GM06990 (cell line): ENCODE results near the gene LRRC10B.

Experiments
- DNase-seq: peaks from one replicate; pipeline ENCODE4 v3.0.0-alpha.2; 2011; ENCODE audit not compliant: insufficient read length; ENCODE audit errors: extremely low read depth
- H3K27me3 ChIP-seq: replicated peaks from 2 replicates; pipeline ENCODE4 v1.6.0; 2011; ENCODE audit warnings: low read length; ENCODE audit not compliant: control insufficient read depth, insufficient read depth
- H3K36me3 ChIP-seq: 2 replicates; pipeline ENCODE4 v1.5.1; 2011; ENCODE audit warnings: low read length; ENCODE audit not compliant: control insufficient read depth, insufficient read depth
- H3K4me3 ChIP-seq: replicated peaks from 2 replicates; pipeline ENCODE4 v1.5.1; 2011; ENCODE audit warnings: low read depth, mild to moderate bottlenecking, control low read depth, low read length
- CTCF ChIP-seq: IDR thresholded peaks from 2 replicates; pipeline ENCODE4 v1.5.1; 2011; ENCODE audit warnings: low read length, control low read depth, mild to moderate bottlenecking, inconsistent platforms; ENCODE audit not compliant: insufficient read depth, poor library complexity, severe bottlenecking

The LRRC10B gene

GRCh38 chr11:61518032-61518795, 9.7 kb downstream of the LRRC10B start:
- no peak for DNase-seq
- H3K36me3 ChIP-seq: no peaks in the 10 kb centered on the region
- peaks cover 1% of the 10 kb centered on the region for H3K27me3 ChIP-seq
- TF ChIP-seq CTCF: no peak
- no peak overlapping the region for H3K4me3 ChIP-seq

- Histone ChIP-seq H3K4me3 (no peak overlapping the region), H3K36me3 (no peaks in the 10 kb centered on the region)
- no peak for TF ChIP-seq CTCF
Measured at GRCh38 chr11:61522881-61523280, 14.3 kb downstream of the LRRC10B start.

GRCh38 chr11:61524446-61524845, 15.9 kb downstream of the LRRC10B start:
- H3K4me3 ChIP-seq: no peak overlapping the region
- H3K36me3 ChIP-seq: no peaks in the 10 kb centered on the region
- DNase-seq: no peak
- H3K27me3 ChIP-seq: no peaks in the 10 kb centered on the region; the same call in none of the 2 replicates
- TF ChIP-seq CTCF: no peak

More at GRCh38 chr11:61522881-61523280, 14.3 kb downstream of the LRRC10B start:
- H3K27me3 ChIP-seq: no peaks in the 10 kb centered on the region; the same call in none of the 2 replicates
- DNase-seq: no peak

GRCh38 chr11:61524963-61525587, 16.5 kb downstream of the LRRC10B start:
- no peak for DNase-seq
- no peaks in the 10 kb centered on the region; the same call in none of the 2 replicates for H3K27me3 ChIP-seq

GRCh38 chr11:61526229-61526628, 17.7 kb downstream of the LRRC10B start:
- no peak overlapping the region for H3K4me3 ChIP-seq
- H3K27me3 ChIP-seq: no peaks in the 10 kb centered on the region; the same call in none of the 2 replicates
- no peak for TF ChIP-seq CTCF
- H3K36me3 ChIP-seq: no peaks in the 10 kb centered on the region
- DNase-seq: no peak

More at GRCh38 chr11:61524963-61525587, 16.5 kb downstream of the LRRC10B start:
- Histone ChIP-seq H3K4me3 (no peak overlapping the region), H3K36me3 (no peaks in the 10 kb centered on the region)
- no peak for TF ChIP-seq CTCF
